Activated CD4-positive, alpha-beta memory T cell treated with anti-CD3 and anti-CD28 coated beads, Interleukin-2, amount 10 ng/mL, durations not matched to agents 7 days and 5 days (primary cell): ENCODE measurements around the gene CRHBP. TPM values are rescaled to one million over a fixed set of nuclear protein-coding genes. Genes with fewer than 3 reads are reported as not detected.
"Not testable (repeated sequence)": the region's sequence is repeated elsewhere in the genome, so short reads cannot be mapped to it uniquely, and the experiment has no call there.

Experiments used
- CTCF ChIA-PET: fragments of 350-600 bp; sonication (Branson Sonifier 250); formaldehyde crosslinking; loops from one replicate; lab custom pipeline; 2021; ENCODE audit warnings: antibody characterized with exemption, inconsistent platforms; lab: Charles Lee
- POLR2A ChIA-PET: fragments of 350-600 bp; sonication (Branson Sonifier 250); formaldehyde crosslinking; loops from one replicate; lab custom pipeline; 2021; ENCODE audit warnings: antibody characterized with exemption; lab: Charles Lee
- DNase-seq: peaks from one replicate; pipeline ENCODE4 v3.0.0-alpha.2; 2020
- H3K27ac Mint-ChIP-seq: one replicate; pipeline ENCODE4 v1.8.0; 2021; ENCODE audit warnings: mild to moderate bottlenecking, mixed read lengths
- H3K27me3 Mint-ChIP-seq: one replicate; pipeline ENCODE4 v1.8.0; 2021; ENCODE audit warnings: mixed read lengths
- H3K36me3 Mint-ChIP-seq: one replicate; pipeline ENCODE4 v1.8.0; 2021; ENCODE audit warnings: low read depth, mixed read lengths
- H3K4me1 Mint-ChIP-seq: one replicate; pipeline ENCODE4 v1.8.0; 2021; ENCODE audit warnings: mixed read lengths
- H3K4me3 Mint-ChIP-seq: one replicate; pipeline ENCODE4 v1.8.0; 2021; ENCODE audit warnings: mild to moderate bottlenecking, mixed read lengths
- H3K9me3 Mint-ChIP-seq: one replicate; pipeline ENCODE4 v1.8.0; 2021; ENCODE audit warnings: mixed read lengths
- total RNA-seq, 2 experiments: library from RNA; stranded (reverse); gene quantifications; one replicate each; pipeline ENCODE4 v1.2.3, GENCODE V29; 2021

Gene CRHBP
- total RNA-seq, 2 experiments from 2014 or later, result 0.10 to 0.43 TPM

- POLR2A ChIA-PET, result no interaction called here
- H3K9me3 Mint-ChIP-seq, result no peaks in the 10 kb centered on the region
- no peaks in the 10 kb centered on the region for H3K36me3 Mint-ChIP-seq
- no peak overlapping the region for H3K4me3 Mint-ChIP-seq
- CTCF ChIA-PET, result no interaction called here
- peaks cover 30% of the 10 kb centered on the region for H3K27me3 Mint-ChIP-seq
- H3K4me1 Mint-ChIP-seq, result no peaks in the 10 kb centered on the region
- no peak for DNase-seq
- H3K27ac Mint-ChIP-seq, result no peak overlapping the region
These were observed 21.9 kb downstream of the CRHBP start for GRCh38 chr5:76974785-76975184.

- no peaks in the 10 kb centered on the region for H3K4me1 Mint-ChIP-seq
- ChIA-PET POLR2A (no interaction called here), CTCF (no interaction called here)
- no peak overlapping the region for H3K27ac Mint-ChIP-seq
- peaks cover 18% of the 10 kb centered on the region for H3K27me3 Mint-ChIP-seq
- no peak for DNase-seq
- H3K9me3 Mint-ChIP-seq, result no peaks in the 10 kb centered on the region
- no peak overlapping the region for H3K4me3 Mint-ChIP-seq
- no peaks in the 10 kb centered on the region for H3K36me3 Mint-ChIP-seq
These were observed 26.0 kb downstream of the CRHBP start for GRCh38 chr5:76978869-76979268.

- POLR2A ChIA-PET, result no interaction called here
- H3K27ac Mint-ChIP-seq, result no peak overlapping the region
- CTCF ChIA-PET, result no interaction called here
- no peak for DNase-seq
- H3K36me3 Mint-ChIP-seq, result no peaks in the 10 kb centered on the region
- peaks cover 16% of the 10 kb centered on the region for H3K27me3 Mint-ChIP-seq
- H3K4me3 Mint-ChIP-seq, result no peak overlapping the region
- no peaks in the 10 kb centered on the region for H3K9me3 Mint-ChIP-seq
- no peaks in the 10 kb centered on the region for H3K4me1 Mint-ChIP-seq
These were observed 27.8 kb downstream of the CRHBP start for GRCh38 chr5:76980518-76981144.

- Mint-ChIP-seq H3K27ac (no peak overlapping the region), H3K36me3 (no peaks in the 10 kb centered on the region), H3K4me3 (no peak overlapping the region), H3K27me3 (peaks cover 10% of the 10 kb centered on the region), H3K9me3 (no peaks in the 10 kb centered on the region), H3K4me1 (no peaks in the 10 kb centered on the region)
- DNase-seq, result no peak
- CTCF ChIA-PET, result no interaction called here
- POLR2A ChIA-PET, result no interaction called here
These were observed 29.6 kb downstream of the CRHBP start for GRCh38 chr5:76982450-76982849.

GRCh38 chr5:76983468-76983867 lies 30.6 kb downstream of the CRHBP start:
- Mint-ChIP-seq H3K4me3 (no peak overlapping the region), H3K36me3 (no peaks in the 10 kb centered on the region), H3K4me1 (no peaks in the 10 kb centered on the region), H3K9me3 (no peaks in the 10 kb centered on the region), H3K27ac (no peak overlapping the region), H3K27me3 (peaks cover 8% of the 10 kb centered on the region)
- DNase-seq, result no peak
- CTCF ChIA-PET, result no interaction called here
- POLR2A ChIA-PET, result no interaction called here

- POLR2A ChIA-PET, result no interaction called here
- no peak overlapping the region for H3K4me3 Mint-ChIP-seq
- H3K9me3 Mint-ChIP-seq, result no peaks in the 10 kb centered on the region
- CTCF ChIA-PET, result no interaction called here
- no peaks in the 10 kb centered on the region for H3K4me1 Mint-ChIP-seq
- H3K27ac Mint-ChIP-seq, result no peak overlapping the region
- H3K36me3 Mint-ChIP-seq, result no peaks in the 10 kb centered on the region
- H3K27me3 Mint-ChIP-seq, result peaks cover 10% of the 10 kb centered on the region
- no peak for DNase-seq
These were observed 34.1 kb downstream of the CRHBP start for GRCh38 chr5:76986825-76987526.

GRCh38 chr5:76990899-76991459 lies 38.1 kb downstream of the CRHBP start:
- Mint-ChIP-seq H3K4me1 (peaks cover 3% of the 10 kb centered on the region), H3K9me3 (no peaks in the 10 kb centered on the region), H3K27ac (no peak overlapping the region), H3K36me3 (no peaks in the 10 kb centered on the region), H3K27me3 (peaks cover 14% of the 10 kb centered on the region), H3K4me3 (no peak overlapping the region)
- POLR2A ChIA-PET, result no interaction called here
- DNase-seq, result no peak
- CTCF ChIA-PET, result no interaction called here

- POLR2A ChIA-PET, H3K9me3 Mint-ChIP-seq, CTCF ChIA-PET, H3K4me1 Mint-ChIP-seq, H3K4me3 Mint-ChIP-seq, H3K36me3 Mint-ChIP-seq, H3K27ac Mint-ChIP-seq, DNase-seq: not testable (repeated sequence)
- peaks cover 22% of the 10 kb centered on the region for H3K27me3 Mint-ChIP-seq
These were observed 40.6 kb downstream of the CRHBP start for GRCh38 chr5:76993436-76993835.

- no peak overlapping the region for H3K4me3 Mint-ChIP-seq
- H3K27me3 Mint-ChIP-seq, result peaks cover 26% of the 10 kb centered on the region
- ChIA-PET POLR2A (interaction anchor here (1.6 kb wide), 1 partner anchor 36 kb away, joined by 3 read pairs; the partner anchor contains the start of gene AGGF1), CTCF (no interaction called here)
- H3K4me1 Mint-ChIP-seq, result peaks cover 3% of the 10 kb centered on the region
- no peaks in the 10 kb centered on the region for H3K9me3 Mint-ChIP-seq
- no peak for DNase-seq
- no peaks in the 10 kb centered on the region for H3K36me3 Mint-ChIP-seq
- H3K27ac Mint-ChIP-seq, result no peak overlapping the region
These were observed 41.5 kb downstream of the CRHBP start for GRCh38 chr5:76994337-76994736.

- peaks cover 27% of the 10 kb centered on the region for H3K27me3 Mint-ChIP-seq
These were observed 45.4 kb downstream of the CRHBP start for GRCh38 chr5:76998251-76998650.

GRCh38 chr5:76999451-76999850 lies 46.6 kb downstream of the CRHBP start:
- Mint-ChIP-seq H3K36me3 (no peaks in the 10 kb centered on the region), H3K27me3 (peaks cover 33% of the 10 kb centered on the region), H3K4me3 (no peak overlapping the region), H3K9me3 (no peaks in the 10 kb centered on the region), H3K27ac (no peak overlapping the region), H3K4me1 (peaks cover 3% of the 10 kb centered on the region)
- ChIA-PET CTCF (no interaction called here), POLR2A (no interaction called here)
- DNase-seq, result no peak

More at GRCh38 chr5:76998251-76998650, 45.4 kb downstream of the CRHBP start:
- H3K9me3 Mint-ChIP-seq, H3K4me3 Mint-ChIP-seq, POLR2A ChIA-PET, H3K36me3 Mint-ChIP-seq, H3K27ac Mint-ChIP-seq, CTCF ChIA-PET, DNase-seq, H3K4me1 Mint-ChIP-seq: not testable (repeated sequence)

GRCh38 chr5:77003246-77003645 lies 50.4 kb downstream of the CRHBP start:
- Mint-ChIP-seq H3K27ac (no peak overlapping the region), H3K27me3 (peaks cover 45% of the 10 kb centered on the region), H3K36me3 (no peaks in the 10 kb centered on the region), H3K4me3 (no peak overlapping the region), H3K9me3 (no peaks in the 10 kb centered on the region), H3K4me1 (no peaks in the 10 kb centered on the region)
- CTCF ChIA-PET, result no interaction called here
- DNase-seq, result no peak
- POLR2A ChIA-PET, result no interaction called here

GRCh38 chr5:77006124-77006523 lies 53.3 kb downstream of the CRHBP start:
- CTCF ChIA-PET, result no interaction called here
- Mint-ChIP-seq H3K27me3 (peaks cover 46% of the 10 kb centered on the region), H3K4me3 (no peak overlapping the region), H3K9me3 (peaks cover 3% of the 10 kb centered on the region), H3K27ac (no peak overlapping the region), H3K4me1 (no peaks in the 10 kb centered on the region), H3K36me3 (peaks cover 2% of the 10 kb centered on the region)
- POLR2A ChIA-PET, result no interaction called here
- DNase-seq, result no peak
